Stimulated activated CD4-positive, alpha-beta T cell treated with anti-CD3 and anti-CD28 coated beads, Interleukin-1b, Interleukin-23, amount 100 ng/mL, for 1 hour (primary cell): ENCODE results near the gene TP53RK.

Experiments
- DNase-seq, 2 donors: peaks; one replicate each; pipeline ENCODE4 v3.0.0-alpha.2; 2020; ENCODE audit warnings: low read depth in 2 of 2

The TP53RK gene

GRCh38 chr20:46689082-46689753 is at the start of gene TP53RK:
Gene TP53RK (minus strand): TSS chr20:46689444. CDS start chr20:46689414, 30 bp downstream.
- DNase-seq = peak; percentile 80 to 91

DNA sequence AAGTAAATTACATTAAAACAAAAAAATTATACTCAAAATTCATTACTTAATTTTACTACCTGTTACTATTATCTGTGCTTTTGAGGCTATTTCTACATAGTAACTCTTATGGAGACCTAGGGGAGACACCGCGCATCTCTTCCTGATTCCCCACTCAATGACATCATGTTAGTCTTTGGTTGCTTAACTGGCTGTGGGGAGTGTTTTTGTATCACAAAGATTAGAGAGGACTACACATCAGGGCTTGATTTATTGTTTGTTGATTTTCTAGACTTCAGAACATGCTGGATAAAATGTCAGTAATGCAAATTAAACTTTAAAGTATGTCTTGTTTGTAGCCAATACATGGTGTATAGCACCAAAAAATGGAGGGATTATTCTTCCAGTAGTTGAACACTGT is 46.2 kb upstream of the TP53RK start:
- no peak for DNase-seq

GRCh38 chr20:46731770-46732169 is 42.5 kb upstream of the TP53RK start:
- DNase-seq = no peak

DNA sequence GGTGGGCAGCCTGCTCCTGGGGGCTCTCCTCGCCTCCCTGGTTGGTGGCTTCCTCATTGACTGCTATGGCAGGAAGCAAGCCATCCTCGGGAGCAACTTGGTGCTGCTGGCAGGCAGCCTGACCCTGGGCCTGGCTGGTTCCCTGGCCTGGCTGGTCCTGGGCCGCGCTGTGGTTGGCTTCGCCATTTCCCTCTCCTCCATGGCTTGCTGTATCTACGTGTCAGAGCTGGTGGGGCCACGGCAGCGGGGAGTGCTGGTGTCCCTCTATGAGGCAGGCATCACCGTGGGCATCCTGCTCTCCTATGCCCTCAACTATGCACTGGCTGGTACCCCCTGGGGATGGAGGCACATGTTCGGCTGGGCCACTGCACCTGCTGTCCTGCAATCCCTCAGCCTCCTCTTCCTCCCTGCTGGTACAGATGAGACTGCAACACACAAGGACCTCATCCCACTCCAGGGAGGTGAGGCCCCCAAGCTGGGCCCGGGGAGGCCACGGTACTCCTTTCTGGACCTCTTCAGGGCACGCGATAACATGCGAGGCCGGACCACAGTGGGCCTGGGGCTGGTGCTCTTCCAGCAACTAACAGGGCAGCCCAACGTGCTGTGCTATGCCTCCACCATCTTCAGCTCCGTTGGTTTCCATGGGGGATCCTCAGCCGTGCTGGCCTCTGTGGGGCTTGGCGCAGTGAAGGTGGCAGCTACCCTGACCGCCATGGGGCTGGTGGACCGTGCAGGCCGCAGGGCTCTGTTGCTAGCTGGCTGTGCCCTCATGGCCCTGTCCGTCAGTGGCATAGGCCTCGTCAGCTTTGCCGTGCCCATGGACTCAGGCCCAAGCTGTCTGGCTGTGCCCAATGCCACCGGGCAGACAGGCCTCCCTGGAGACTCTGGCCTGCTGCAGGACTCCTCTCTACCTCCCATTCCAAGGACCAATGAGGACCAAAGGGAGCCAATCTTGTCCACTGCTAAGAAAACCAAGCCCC is 36.2 kb upstream of the TP53RK start:
- DNase-seq = no peak

GRCh38 chr20:46724343-46724959 is 35.2 kb upstream of the TP53RK start:
- DNase-seq = no peak

DNA sequence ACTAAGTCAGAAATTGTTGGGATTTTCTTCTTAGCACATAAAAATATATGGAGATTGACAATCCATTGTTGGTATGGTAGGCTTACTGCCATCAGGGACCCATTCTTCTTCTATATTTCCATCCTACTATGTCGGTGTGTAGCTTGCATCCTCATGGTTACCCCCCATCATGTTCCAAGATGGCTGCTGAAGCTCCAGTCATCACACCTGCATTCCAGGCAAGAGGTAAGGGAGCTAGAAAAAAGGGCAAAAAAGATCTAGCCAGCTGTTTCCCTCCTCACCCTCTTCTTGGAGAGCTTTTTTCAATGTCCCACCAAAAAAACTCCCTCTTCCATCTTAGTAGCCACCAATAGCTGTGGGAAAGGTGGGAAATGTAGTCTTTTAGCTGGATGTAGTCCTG is 33.8 kb upstream of the TP53RK start:
- no peak for DNase-seq

DNA sequence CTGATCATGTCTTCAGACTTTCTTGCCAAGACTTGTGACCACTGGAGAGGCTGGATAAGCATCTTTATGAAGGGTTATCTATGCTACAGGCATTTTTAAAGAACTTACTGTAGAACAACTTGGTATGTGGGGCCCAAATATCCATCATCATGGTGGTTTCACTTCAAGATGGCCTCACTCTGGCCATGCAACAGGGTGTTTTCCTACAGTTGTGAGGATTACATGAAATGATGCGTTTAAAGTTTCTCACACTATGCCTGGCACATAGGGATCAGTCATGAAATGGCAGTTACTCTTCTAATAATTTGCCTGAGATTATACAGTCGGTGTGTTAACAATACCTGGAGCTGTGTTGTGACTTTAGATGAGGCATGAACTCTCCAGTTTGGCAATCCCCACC is 33.2 kb upstream of the TP53RK start:
- no peak for DNase-seq

DNA sequence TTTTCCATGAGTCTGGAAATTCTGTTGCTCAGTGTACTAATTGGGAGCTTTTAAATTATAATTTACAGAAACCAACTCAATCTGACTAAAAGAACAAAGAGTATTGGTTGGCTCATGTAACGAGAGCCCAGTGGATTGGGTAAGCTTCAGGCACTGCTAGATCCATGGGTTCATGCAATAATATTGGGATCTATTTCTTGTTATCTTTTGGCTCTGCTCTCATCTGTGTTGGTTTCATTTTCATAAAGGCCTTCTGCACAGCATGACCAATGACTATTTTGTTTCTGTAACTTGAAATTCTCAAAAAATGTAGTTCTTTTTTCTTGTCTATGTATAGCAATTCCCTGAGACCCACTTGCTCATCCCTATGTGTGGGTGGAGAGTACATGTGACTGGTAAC is 32.2 kb upstream of the TP53RK start:
- no peak for DNase-seq

- no peak for DNase-seq
Measured at GRCh38 chr20:46720776-46721425, 31.7 kb upstream of the TP53RK start.

DNA sequence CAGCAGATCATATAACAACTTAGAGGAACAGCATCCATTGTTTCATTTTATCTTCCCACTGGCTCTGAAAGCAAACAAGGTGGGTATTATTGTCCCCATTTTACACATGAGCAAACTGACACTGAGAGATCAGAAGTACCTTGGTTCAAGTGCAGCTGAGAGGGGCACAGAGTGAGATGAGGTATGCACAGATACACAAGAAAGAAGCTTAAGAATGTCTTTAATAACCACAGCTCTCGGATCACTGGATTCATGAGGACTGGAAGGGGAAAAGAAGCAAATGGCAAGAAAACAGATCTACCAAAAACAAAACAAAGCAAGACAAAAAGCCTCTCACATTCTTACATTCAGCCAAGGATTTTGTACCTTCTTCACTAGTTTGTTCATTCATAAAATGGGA is 30.8 kb upstream of the TP53RK start:
- DNase-seq = no peak

DNA sequence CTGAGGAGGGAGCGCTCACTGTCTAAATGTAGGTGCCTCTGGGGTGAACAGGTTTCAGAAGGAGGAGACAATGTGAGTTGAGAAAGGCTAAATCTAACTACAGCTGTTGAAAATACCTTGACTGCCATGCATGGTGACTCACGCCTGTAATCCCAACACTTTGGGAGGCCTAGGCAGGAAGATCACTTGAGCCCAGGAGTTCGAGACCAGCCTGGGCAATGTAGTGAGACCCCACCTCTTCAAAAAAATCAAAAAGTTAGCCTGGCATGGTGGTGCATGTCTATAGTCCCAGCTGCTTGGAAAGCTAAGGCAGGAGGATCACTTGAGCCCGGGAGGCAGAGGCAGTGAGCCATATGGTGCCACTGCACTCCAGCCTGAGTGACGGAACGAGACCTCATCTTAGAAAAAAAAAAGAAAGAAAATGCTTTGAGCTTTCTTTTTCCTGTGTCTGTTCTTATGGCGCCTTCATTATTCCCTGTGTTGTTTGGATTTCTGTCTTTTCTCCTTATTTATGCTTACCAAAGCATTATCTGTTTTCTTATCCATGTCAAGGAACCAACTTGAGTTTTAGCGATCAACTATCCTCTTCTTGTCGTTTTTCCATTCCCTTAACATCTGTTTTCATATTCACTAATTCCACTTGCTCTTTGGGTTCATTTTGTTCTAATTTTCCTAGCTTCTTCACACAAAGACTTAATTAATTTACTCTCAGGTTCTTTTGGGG is 28.7 kb upstream of the TP53RK start:
- no peak for DNase-seq

DNA sequence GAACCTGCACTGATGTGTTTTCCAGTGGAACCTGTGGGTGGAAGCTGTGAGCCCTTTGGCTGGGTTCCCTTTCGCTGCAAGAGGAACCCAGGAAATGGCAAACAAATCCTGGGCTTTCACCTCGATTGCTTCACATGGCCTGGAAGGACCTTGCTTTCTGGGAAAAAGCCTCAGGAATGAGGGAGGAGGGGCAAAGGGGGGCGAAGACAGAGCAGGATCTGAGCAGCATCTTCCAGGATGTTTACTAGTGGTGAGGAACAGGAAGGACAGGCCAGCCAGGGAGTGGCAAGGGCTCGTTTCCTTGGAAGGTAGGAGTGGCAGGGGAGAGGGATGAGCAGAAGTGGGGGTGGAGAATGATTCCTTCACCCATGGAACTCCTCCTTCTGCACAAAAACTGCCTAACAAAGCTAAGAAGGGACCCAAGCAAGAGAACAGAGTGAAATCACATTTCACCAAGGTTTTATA is 26.1 kb upstream of the TP53RK start:
- DNase-seq = no peak

- no peak for DNase-seq
Measured at GRCh38 chr20:46713957-46714834, 25.0 kb upstream of the TP53RK start.

DNA sequence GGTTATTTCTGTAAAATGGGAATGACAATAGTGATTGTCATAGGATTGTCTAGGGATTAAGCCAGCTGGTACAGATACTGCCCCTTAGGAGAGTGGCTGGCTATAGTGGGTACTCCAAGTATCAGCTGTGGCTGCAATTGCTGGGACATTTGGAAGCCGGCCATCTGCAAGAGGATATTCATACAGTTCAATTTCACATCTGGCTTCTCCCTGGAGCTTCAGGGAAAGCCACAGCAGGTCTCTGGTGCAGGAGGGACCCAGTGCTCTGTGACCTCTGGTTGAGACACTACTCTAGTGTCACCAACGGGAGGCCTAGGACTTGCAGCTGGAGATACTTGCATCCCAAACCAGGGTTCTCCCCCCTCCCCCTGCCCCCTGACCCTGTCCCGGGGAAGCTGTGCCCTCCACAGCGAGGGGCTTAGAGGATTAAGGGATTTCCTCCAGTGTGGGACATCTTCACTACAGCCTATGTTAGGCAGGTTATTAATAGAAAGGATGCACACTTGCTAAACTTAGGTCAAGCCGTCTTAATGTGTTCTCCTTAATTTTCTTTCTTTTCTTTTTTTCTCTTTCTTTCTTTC is 22.9 kb upstream of the TP53RK start:
- DNase-seq = no peak

- DNase-seq = no peak
Measured at GRCh38 chr20:46710153-46710913, 21.1 kb upstream of the TP53RK start.

DNA sequence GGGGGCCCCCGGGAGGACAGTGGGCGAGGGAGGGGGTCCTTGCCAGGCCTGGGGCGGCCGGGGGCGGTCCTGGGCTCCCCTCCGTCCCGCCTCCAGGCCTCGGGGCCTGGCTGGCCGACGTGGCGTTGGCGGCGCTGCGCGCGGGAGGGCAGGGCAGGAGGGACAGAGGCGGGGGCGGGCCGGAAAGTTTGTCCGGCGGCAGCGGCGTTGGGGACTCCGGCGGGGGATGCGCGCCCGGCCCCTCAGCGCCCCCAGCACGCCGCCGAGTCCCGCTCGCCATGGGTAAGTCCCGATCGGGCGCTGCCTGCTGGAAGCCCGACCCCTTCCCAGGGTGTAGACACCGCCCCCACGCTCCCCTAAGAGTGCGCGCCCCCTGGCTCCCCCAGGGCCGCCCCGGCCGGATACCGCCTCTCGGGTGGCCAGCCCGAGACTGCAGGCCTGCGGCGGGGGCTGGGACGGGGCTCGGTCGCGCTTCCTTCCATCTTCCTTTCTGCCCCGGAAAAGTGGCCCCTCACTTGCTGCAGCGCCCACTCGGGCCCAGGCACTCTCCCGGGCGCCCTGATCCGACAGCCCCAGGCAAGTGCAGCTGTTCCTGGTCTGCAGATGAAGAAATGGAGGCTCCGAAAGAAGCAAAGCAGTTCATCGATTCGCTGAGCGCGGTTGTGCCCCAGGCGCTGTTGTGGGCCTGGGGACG is 20.4 kb upstream of the TP53RK start, which contains the start of gene SLC2A10:
Gene SLC2A10 (plus strand): TSS at position 191 of the 694 bp plus-strand sequence. CDS start 88 bp downstream, at position 279.
- DNase-seq = no peak

DNA sequence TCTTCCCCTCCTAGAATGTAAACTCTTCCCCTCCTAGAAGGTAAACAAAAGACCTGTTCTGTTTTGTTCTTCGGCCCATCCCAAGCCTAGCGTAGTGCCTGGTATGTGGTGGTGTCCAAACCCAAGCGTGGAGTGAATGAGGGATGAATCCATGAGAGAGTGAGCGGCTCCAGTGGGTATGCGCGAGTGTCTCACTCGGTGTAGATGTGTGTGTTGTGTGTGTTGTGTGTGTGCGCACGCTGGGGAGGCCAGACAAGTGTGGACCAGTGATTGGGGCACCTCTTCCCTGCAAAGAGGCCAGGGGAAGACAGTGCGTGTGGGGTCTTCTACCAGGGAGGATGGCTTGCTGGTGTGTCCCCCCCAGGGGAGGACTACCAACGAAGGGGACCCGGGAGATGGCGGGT is 19.8 kb upstream of the TP53RK start:
- DNase-seq = no peak

GRCh38 chr20:46708172-46708860 is 19.1 kb upstream of the TP53RK start:
- DNase-seq = no peak
